Erythroblast (primary cell): ENCODE measurements around the gene SCARF2.

ENCODE experiments used
- GATA1 ChIP-seq: IDR thresholded peaks from 2 replicates; pipeline ENCODE4 v1.6.1; 2011; ENCODE audit warnings: low read depth, mild to moderate bottlenecking, control low read depth, low read length, moderate library complexity
- POLR2A ChIP-seq: IDR thresholded peaks from 2 replicates; pipeline ENCODE4 v1.6.1; 2011; ENCODE audit warnings: mild to moderate bottlenecking, low read length

GRCh38 chr22:20472629-20473442 is 35.2 kb upstream of the SCARF2 start:
- TF ChIP-seq POLR2A = no peak
- TF ChIP-seq GATA1 = no peak
